Measurements from ENCODE around the gene KPNA2. TPM values are rescaled to one million over a fixed set of nuclear protein-coding genes. Genes with fewer than 3 reads are reported as not detected.

KPNA2 gene
- total and polyA plus RNA-seq, 2 of the 13 experiments (the other 11 are each of a cell fraction or from before 2014, with no cell fraction given) = 111 to 305 TPM

DNA sequence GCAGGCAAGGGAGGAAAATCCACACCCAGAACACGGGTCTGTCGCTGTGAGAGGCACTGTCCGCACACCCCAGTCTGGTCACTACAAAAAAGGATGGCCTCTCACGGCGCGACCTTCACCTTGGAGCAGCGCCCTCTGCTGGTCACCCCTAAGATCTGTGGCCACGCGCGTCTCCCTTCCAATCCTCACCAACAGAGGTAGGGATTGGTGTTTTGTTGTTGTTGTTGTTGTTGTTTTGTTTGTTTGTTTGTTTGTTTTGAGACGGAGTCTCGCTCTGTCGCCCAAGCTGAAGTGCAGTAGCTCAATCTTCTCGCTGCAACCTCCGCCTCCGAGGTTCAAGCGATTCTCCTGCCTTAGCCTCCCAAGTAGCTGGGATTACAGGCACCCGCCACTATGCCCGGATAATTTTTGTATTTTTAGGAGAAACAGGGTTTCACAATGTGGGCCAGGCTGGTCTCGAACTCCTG is 24.3 kb upstream of the KPNA2 start (continued):
- TF ChIP-seq, protein P1, sequence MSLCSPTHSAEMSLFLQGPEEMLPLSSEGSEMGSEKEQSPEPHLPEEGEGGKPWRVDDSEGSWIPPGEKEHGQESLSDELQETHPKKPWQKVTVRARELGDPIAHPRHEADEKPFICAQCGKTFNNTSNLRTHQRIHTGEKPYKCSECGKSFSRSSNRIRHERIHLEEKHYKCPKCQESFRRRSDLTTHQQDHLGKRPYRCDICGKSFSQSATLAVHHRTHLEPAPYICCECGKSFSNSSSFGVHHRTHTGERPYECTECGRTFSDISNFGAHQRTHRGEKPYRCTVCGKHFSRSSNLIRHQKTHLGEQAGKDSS (CRISPR knock-in tag; IDR thresholded peaks at IDR 0.05; ENCODE audit: borderline replicate concordance, low read depth) = no peak
- no peak for TF ChIP-seq ZMAT3 (CRISPR knock-in tag; conservative IDR thresholded peaks at IDR 0.05)
- TF ChIP-seq GPN1 (CRISPR knock-in tag; IDR thresholded peaks at IDR 0.05; ENCODE audit: borderline replicate concordance) = no peak
- TF ChIP-seq ZNF121 (CRISPR knock-in tag; IDR thresholded peaks at IDR 0.05) = no peak
- TF ChIP-seq MIER3 (CRISPR knock-in tag; IDR thresholded peaks at IDR 0.05; ENCODE audit: borderline replicate concordance) = peak; percentile 26; the same call in 1 of the 2 replicates
- TF ChIP-seq ELF4 (CRISPR knock-in tag; IDR thresholded peaks at IDR 0.05; ENCODE audit: borderline replicate concordance) = no peak
- no peak for TF ChIP-seq DMAP1 (CRISPR knock-in tag; IDR thresholded peaks at IDR 0.05)
- 0 out of 2 replicates have a peak, but pooled peaks have one; percentile 23 for TF ChIP-seq RXRA (CRISPR knock-in tag; IDR thresholded peaks at IDR 0.05)
- TF ChIP-seq ZNF354B (CRISPR knock-in tag; IDR thresholded peaks at IDR 0.05) = no peak
- TF ChIP-seq ZNF3 (CRISPR knock-in tag; IDR thresholded peaks at IDR 0.05) = no peak
- TF ChIP-seq, protein P2, sequence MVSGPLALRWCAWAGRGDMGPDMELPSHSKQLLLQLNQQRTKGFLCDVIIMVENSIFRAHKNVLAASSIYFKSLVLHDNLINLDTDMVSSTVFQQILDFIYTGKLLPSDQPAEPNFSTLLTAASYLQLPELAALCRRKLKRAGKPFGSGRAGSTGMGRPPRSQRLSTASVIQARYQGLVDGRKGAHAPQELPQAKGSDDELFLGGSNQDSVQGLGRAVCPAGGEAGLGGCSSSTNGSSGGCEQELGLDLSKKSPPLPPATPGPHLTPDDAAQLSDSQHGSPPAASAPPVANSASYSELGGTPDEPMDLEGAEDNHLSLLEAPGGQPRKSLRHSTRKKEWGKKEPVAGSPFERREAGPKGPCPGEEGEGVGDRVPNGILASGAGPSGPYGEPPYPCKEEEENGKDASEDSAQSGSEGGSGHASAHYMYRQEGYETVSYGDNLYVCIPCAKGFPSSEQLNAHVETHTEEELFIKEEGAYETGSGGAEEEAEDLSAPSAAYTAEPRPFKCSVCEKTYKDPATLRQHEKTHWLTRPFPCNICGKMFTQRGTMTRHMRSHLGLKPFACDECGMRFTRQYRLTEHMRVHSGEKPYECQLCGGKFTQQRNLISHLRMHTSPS (CRISPR knock-in tag; IDR thresholded peaks at IDR 0.05; ENCODE audit: low read depth) = no peak
- TF ChIP-seq GATAD1 (CRISPR knock-in tag; IDR thresholded peaks at IDR 0.05) = no peak
- no peak for TF ChIP-seq ZNF598 (CRISPR knock-in tag; IDR thresholded peaks at IDR 0.05; ENCODE audit: borderline replicate concordance)
- no peak for TF ChIP-seq ZNF468 (CRISPR knock-in tag; IDR thresholded peaks at IDR 0.05)
- TF ChIP-seq, protein P3, sequence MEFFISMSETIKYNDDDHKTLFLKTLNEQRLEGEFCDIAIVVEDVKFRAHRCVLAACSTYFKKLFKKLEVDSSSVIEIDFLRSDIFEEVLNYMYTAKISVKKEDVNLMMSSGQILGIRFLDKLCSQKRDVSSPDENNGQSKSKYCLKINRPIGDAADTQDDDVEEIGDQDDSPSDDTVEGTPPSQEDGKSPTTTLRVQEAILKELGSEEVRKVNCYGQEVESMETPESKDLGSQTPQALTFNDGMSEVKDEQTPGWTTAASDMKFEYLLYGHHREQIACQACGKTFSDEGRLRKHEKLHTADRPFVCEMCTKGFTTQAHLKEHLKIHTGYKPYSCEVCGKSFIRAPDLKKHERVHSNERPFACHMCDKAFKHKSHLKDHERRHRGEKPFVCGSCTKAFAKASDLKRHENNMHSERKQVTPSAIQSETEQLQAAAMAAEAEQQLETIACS (CRISPR knock-in tag; IDR thresholded peaks at IDR 0.05) = peak; percentile 38; the same call in 1 of the 2 replicates
- no peak for TF ChIP-seq EP300 (IDR thresholded peaks at IDR 0.05; ENCODE audit: low read depth in 2 of 2, low read length in 2 of 2)
- TF ChIP-seq EP300 (CRISPR knock-in tag; IDR thresholded peaks at IDR 0.05; ENCODE audit: borderline replicate concordance) = no peak
- TF ChIP-seq ZNF557 (CRISPR knock-in tag; IDR thresholded peaks at IDR 0.05) = no peak
- TF ChIP-seq, protein P4, sequence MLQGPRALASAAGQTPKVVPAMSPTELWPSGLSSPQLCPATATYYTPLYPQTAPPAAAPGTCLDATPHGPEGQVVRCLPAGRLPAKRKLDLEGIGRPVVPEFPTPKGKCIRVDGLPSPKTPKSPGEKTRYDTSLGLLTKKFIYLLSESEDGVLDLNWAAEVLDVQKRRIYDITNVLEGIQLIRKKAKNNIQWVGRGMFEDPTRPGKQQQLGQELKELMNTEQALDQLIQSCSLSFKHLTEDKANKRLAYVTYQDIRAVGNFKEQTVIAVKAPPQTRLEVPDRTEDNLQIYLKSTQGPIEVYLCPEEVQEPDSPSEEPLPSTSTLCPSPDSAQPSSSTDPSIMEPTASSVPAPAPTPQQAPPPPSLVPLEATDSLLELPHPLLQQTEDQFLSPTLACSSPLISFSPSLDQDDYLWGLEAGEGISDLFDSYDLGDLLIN (CRISPR knock-in tag; IDR thresholded peaks at IDR 0.05; ENCODE audit: borderline replicate concordance) = no peak
- TF ChIP-seq MTF2 (CRISPR knock-in tag; IDR thresholded peaks at IDR 0.05; ENCODE audit: borderline replicate concordance) = no peak
- no peak for TF ChIP-seq NFRKB (IDR thresholded peaks at IDR 0.05)
- TF ChIP-seq, protein P5, sequence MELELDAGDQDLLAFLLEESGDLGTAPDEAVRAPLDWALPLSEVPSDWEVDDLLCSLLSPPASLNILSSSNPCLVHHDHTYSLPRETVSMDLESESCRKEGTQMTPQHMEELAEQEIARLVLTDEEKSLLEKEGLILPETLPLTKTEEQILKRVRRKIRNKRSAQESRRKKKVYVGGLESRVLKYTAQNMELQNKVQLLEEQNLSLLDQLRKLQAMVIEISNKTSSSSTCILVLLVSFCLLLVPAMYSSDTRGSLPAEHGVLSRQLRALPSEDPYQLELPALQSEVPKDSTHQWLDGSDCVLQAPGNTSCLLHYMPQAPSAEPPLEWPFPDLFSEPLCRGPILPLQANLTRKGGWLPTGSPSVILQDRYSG (CRISPR knock-in tag; IDR thresholded peaks at IDR 0.05) = no peak
- no peak for TF ChIP-seq FOXM1 (CRISPR knock-in tag; IDR thresholded peaks at IDR 0.05)

All from HepG2 (cell line).